GM12878 (cell line): ENCODE results near the gene SETD1A. TPM values are rescaled to one million over a fixed set of nuclear protein-coding genes. Genes with fewer than 3 reads are reported as not detected.

Experiments
- ATAC-seq: fragments of 200-7000 bp; cut with Tn5 transposase; 3 replicates; pipeline ENCODE4 v1.9.1; 2020; ENCODE audit warnings: mild to moderate bottlenecking, moderate library complexity
- BruUV-seq: library from RNA; stranded (reverse); fragments of 400-500 nt; replicated peaks from 2 replicates; lab custom pipeline; 2021; lab: Mats Ljungman, UMichigan
- CTCF ChIA-PET: fragments of 300-600 bp; sonication (Branson Sonifier 250); formaldehyde crosslinking; extraction: SDS; loops from one replicate; lab custom pipeline; 2021; ENCODE audit warnings: inconsistent platforms; lab: Yijun Ruan, JAX
- POLR2A ChIA-PET: fragments of 350-600 bp; formaldehyde crosslinking; extraction: SDS; loops from one replicate; lab custom pipeline; 2021; ENCODE audit warnings: inconsistent platforms; lab: Charles Lee
- RAD21 ChIA-PET: fragments of 300-600 bp; sonication (Branson Sonifier 250); formaldehyde crosslinking; loops from one replicate; lab custom pipeline; 2023; ENCODE audit warnings: antibody characterized with exemption; ENCODE audit not compliant: unreplicated experiment; lab: Charles Lee
- SMC1A ChIA-PET: fragments of 300-600 bp; sonication (Branson Sonifier 250); formaldehyde crosslinking; loops from one replicate; lab custom pipeline; 2023; ENCODE audit not compliant: unreplicated experiment, uncharacterized antibody; lab: Charles Lee
- DNase-seq: peaks from one replicate; pipeline ENCODE4 v3.0.0-alpha.2; 2011; ENCODE audit warnings: low read depth, low spot score
- FAIRE-seq: peaks from 3 replicates; lab custom pipeline; 2011; peaks lifted over from hg19 to GRCh38; lab: Jason Lieb, UNC
- H2AFZ ChIP-seq: 2 replicates; pipeline ENCODE4 v1.6.0; 2011; ENCODE audit warnings: low read depth, low read length, control low read depth; ENCODE audit not compliant: control insufficient read depth
- H3K27ac ChIP-seq: 2 replicates; pipeline ENCODE4 v1.5.1; 2011; ENCODE audit warnings: control low read depth; ENCODE audit not compliant: control insufficient read depth, insufficient read depth
- H3K27me3 ChIP-seq, 2 experiments: replicated peaks in 1 of 2; 2 replicates each; pipeline versions ENCODE4 v1.6.0 to v1.6.1; 2011; ENCODE audit warnings: low read length in 1 of 2; ENCODE audit not compliant: control insufficient read depth in 2 of 2, insufficient read depth in 2 of 2
- H3K36me3 ChIP-seq, 2 experiments: 2 replicates each; pipeline ENCODE4 v1.5.1; 2011; ENCODE audit warnings: low read length in 1 of 2; ENCODE audit not compliant: control insufficient read depth in 2 of 2, insufficient read depth in 2 of 2
- H3K4me1 ChIP-seq: 2 replicates; pipeline ENCODE4 v1.6.1; 2011; ENCODE audit warnings: mild to moderate bottlenecking, low read length, moderate library complexity, mixed read lengths; ENCODE audit not compliant: control insufficient read depth, insufficient read depth
- H3K4me2 ChIP-seq: 2 replicates; pipeline ENCODE4 v1.6.0; 2011; ENCODE audit warnings: control low read depth; ENCODE audit not compliant: control insufficient read depth, insufficient read depth
- H3K4me3 ChIP-seq: fragments of 200-600 bp; sonication (generic); 2 replicates; pipeline ENCODE4 v1.5.1; 2016
- H3K79me2 ChIP-seq: 2 replicates; pipeline ENCODE4 v1.6.0; 2011; ENCODE audit warnings: low read length; ENCODE audit not compliant: control insufficient read depth, insufficient read depth
- H3K9ac ChIP-seq: 2 replicates; pipeline ENCODE4 v1.8.0; 2011; ENCODE audit warnings: low read length, control low read depth, mixed read lengths; ENCODE audit not compliant: control insufficient read depth, insufficient read depth
- H3K9me3 ChIP-seq: replicated peaks from 3 replicates; pipeline ENCODE4 v1.5.1; 2011; ENCODE audit warnings: mild to moderate bottlenecking, low read length; ENCODE audit not compliant: control insufficient read depth, insufficient read depth
- H4K20me1 ChIP-seq: 2 replicates; pipeline ENCODE4 v1.6.0; 2011; ENCODE audit not compliant: control insufficient read depth, insufficient read depth
- ASH2L ChIP-seq: fragments of 300-600, 200-600 bp; sonication (generic); IDR thresholded peaks from 2 replicates; pipeline ENCODE4 v1.6.1; 2017; ENCODE audit warnings: low read depth, mild to moderate bottlenecking, borderline replicate concordance
- CREM ChIP-seq: IDR thresholded peaks from 2 replicates; pipeline ENCODE4 v1.6.1; 2014; ENCODE audit warnings: antibody characterized with exemption, low read depth
- CUX1 ChIP-seq: IDR thresholded peaks from 2 replicates; pipeline ENCODE4 v1.6.1; 2012; ENCODE audit warnings: improper control_type of control experiment, low read depth, low read length; ENCODE audit not compliant: insufficient replicate concordance
- ELK1 ChIP-seq: IDR thresholded peaks from 2 replicates; pipeline ENCODE4 v1.6.1; 2012; ENCODE audit warnings: low read depth, low read length, improper control_type of control experiment
- GATAD2B ChIP-seq: fragments of 450-650 bp; conservative IDR thresholded peaks from 2 replicates; pipeline ENCODE4 v1.6.1; 2017; ENCODE audit warnings: low read depth, mild to moderate bottlenecking, moderate library complexity
- JUND ChIP-seq: IDR thresholded peaks from 2 replicates; pipeline ENCODE4 v1.6.1; 2012; ENCODE audit warnings: low read depth, mild to moderate bottlenecking, low read length, improper control_type of control experiment, moderate library complexity
- MXI1 ChIP-seq: fragments of 150-350 bp; IDR thresholded peaks from 2 replicates; pipeline ENCODE4 v1.6.1; 2011; ENCODE audit warnings: low read depth, mild to moderate bottlenecking, inconsistent platforms, low read length, improper control_type of control experiment
- MYC ChIP-seq: IDR thresholded peaks from 2 replicates; pipeline ENCODE4 v1.6.1; 2011; ENCODE audit warnings: mild to moderate bottlenecking, low read length, moderate library complexity, inconsistent platforms; ENCODE audit not compliant: insufficient read depth, insufficient replicate concordance, insufficient read length, severe bottlenecking
- NFIC ChIP-seq: IDR thresholded peaks from 2 replicates; pipeline ENCODE4 v1.6.1; 2012; ENCODE audit warnings: low read depth, mild to moderate bottlenecking, inconsistent platforms, low read length, moderate library complexity
- RCOR1 ChIP-seq: conservative IDR thresholded peaks from 2 replicates; pipeline ENCODE4 v1.6.1; 2012; ENCODE audit warnings: low read depth, low read length, improper control_type of control experiment
- SIN3A ChIP-seq: IDR thresholded peaks from 2 replicates; pipeline ENCODE4 v1.6.1; 2012; ENCODE audit warnings: low read depth, low read length, improper control_type of control experiment
- TBL1XR1 ChIP-seq: IDR thresholded peaks from 2 replicates; pipeline ENCODE4 v1.6.1; 2012; ENCODE audit warnings: low read depth, low read length, improper control_type of control experiment
- TCF7 ChIP-seq: IDR thresholded peaks from 2 replicates; pipeline ENCODE4 v1.6.1; 2014; ENCODE audit warnings: antibody characterized with exemption, borderline replicate concordance
- YBX1 ChIP-seq: fragments of 450-650 bp; IDR thresholded peaks from 2 replicates; pipeline ENCODE4 v1.6.1; 2016; ENCODE audit warnings: antibody characterized with exemption
- ZNF207 ChIP-seq: fragments of 450-650 bp; IDR thresholded peaks from 2 replicates; pipeline ENCODE4 v1.6.1; 2014; ENCODE audit warnings: antibody characterized with exemption, mild to moderate bottlenecking, borderline replicate concordance
- WGBS: methylation state at CpG from one replicate; pipeline ENCODE4 v1.1.6; 2016; ENCODE audit warnings: low lambda C conversion rate; ENCODE audit not compliant: insufficient replicate concordance, insufficient coverage; ENCODE audit errors: missing lambda C conversion rate; 5-methylcytosine and 5-hydroxymethylcytosine counted together
- in situ Hi-C: fragments of 300-500 bp; cut with MboI; formaldehyde crosslinking; loops from 9 replicates; pipeline ENCODE4 v1.14.3; 2018; ENCODE audit warnings: mixed read lengths
- intact Hi-C: fragments of 100-400 bp; cut with micrococcal nuclease; formaldehyde crosslinking; loops from one replicate; pipeline ENCODE4 v1.14.2; 2022; ENCODE audit not compliant: unreplicated experiment
- polyA plus RNA-seq, 11 experiments: library from polyadenylated mRNA; depleted of rRNA in 4 of 11; unstranded in 6 of 11; stranded (reverse) in 5 of 11; fragments of >200 nt; fragmentation: Nextera tagmentation in 4 of 11; fragmentation: Illumina TruSeq in 1 of 11; extraction: Ambion mirVana in 4 of 11; extraction: Trizol in 1 of 11; gene quantifications; 1 replicate in 1 of 11; 2 replicates in 10 of 11; pipeline versions ENCODE4 v1.2.1 to v1.2.3, GENCODE V29; 2011 to 2016; ENCODE audit warnings: inconsistent platforms in 2 of 11, missing spikeins in 2 of 11, low read depth in 1 of 11
- total RNA-seq, 4 experiments: library from RNA; depleted of rRNA in 3 of 4; stranded (reverse); fragments of >200 nt in 3 of 4; fragmentation: Illumina TruSeq in 1 of 4; extraction: Trizol in 1 of 4; gene quantifications; 2 replicates each; pipeline versions ENCODE4 v1.2.1 to v1.2.3, GENCODE V29; 2013 to 2021
- TF ChIP-seq, protein P1 (sequence below): IDR thresholded peaks from 2 replicates; pipeline ENCODE4 v1.6.1; 2011; ENCODE audit warnings: borderline replicate concordance, low read depth, mild to moderate bottlenecking, moderate library complexity, low read length; ENCODE audit not compliant: insufficient read depth, poor library complexity, severe bottlenecking

Gene SETD1A
- total and polyA plus RNA-seq, 10 of the 15 experiments (the other 5 are each of a cell fraction or from before 2014, with no cell fraction given) = 0.02 to 25.9 (median 4.9) TPM

- Histone ChIP-seq H3K4me1 (no peaks in the 10 kb centered on the region), H2AFZ (no peak overlapping the region), H3K9me3 (no peaks in the 10 kb centered on the region), H4K20me1 (no peaks in the 10 kb centered on the region), H3K9ac (no peak overlapping the region), H3K27ac (no peak overlapping the region), H3K27me3 (peaks cover 3 to 10% of the 10 kb centered on the region in 2 experiments), H3K36me3 (no peaks in the 10 kb centered on the region), H3K79me2 (no peaks in the 10 kb centered on the region), H3K4me3 (no peak overlapping the region), H3K4me2 (no peak overlapping the region)
- SMC1A ChIA-PET = no interaction called here
- no peak for FAIRE-seq
- in situ Hi-C loops = no loop called here
- CTCF ChIA-PET = interaction anchor here (2.0 kb wide), 1 partner anchor 83 kb away, joined by 5 read pairs; no protein-coding TSS in a partner anchor
- intact Hi-C loops = no loop called here
- BruUV-seq = no TSS peak
- 12% methylated on average over 22 of the region's 36 CpGs for WGBS
- DNase-seq = no peak
- POLR2A ChIA-PET = interaction anchor here (1.1 kb wide), 1 partner anchor 13 kb away, joined by 4 read pairs; no protein-coding TSS in a partner anchor
- peak; percentile 15; the same call in 1 of the 3 replicates for ATAC-seq
- RAD21 ChIA-PET = no interaction called here
- TF ChIP-seq ASH2L (no peak), ZNF207 (no peak), MYC (no peak), NFIC (no peak), TCF7 (no peak), MXI1 (no peak), JUND (no peak), YBX1 (no peak), CUX1 (no peak), SIN3A (no peak), TBL1XR1 (no peak), GATAD2B (no peak), ELK1 (no peak), CREM (no peak), RCOR1 (no peak)
- TF ChIP-seq, protein P1, sequence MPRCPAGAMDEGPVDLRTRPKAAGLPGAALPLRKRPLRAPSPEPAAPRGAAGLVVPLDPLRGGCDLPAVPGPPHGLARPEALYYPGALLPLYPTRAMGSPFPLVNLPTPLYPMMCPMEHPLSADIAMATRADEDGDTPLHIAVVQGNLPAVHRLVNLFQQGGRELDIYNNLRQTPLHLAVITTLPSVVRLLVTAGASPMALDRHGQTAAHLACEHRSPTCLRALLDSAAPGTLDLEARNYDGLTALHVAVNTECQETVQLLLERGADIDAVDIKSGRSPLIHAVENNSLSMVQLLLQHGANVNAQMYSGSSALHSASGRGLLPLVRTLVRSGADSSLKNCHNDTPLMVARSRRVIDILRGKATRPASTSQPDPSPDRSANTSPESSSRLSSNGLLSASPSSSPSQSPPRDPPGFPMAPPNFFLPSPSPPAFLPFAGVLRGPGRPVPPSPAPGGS = no peak
These were observed 52.5 kb downstream of the SETD1A start for GRCh38 chr16:31009894-31010584.
